Activated T-cell treated with anti-CD3 and anti-CD28 coated beads, Interleukin-2, amount 50 U/mL, for 72 hours (primary cell): ENCODE results near the gene SLC5A2. TPM values are rescaled to one million over a fixed set of nuclear protein-coding genes. Genes with fewer than 3 reads are reported as not detected.
"Not testable (repeated sequence)": the region's sequence is repeated elsewhere in the genome, so short reads cannot be mapped to it uniquely, and the experiment has no call there.

Experiments used
- ATAC-seq, 2 donors: fragments of 150-1000 bp; cut with Tn5 transposase; replicated peaks in 1 of 2; 2 replicates each; pipeline ENCODE4 v1.10.0; 2021; ENCODE audit warnings: moderate library complexity in 2 of 2, mild to moderate bottlenecking in 1 of 2
- DNase-seq, 2 donors: peaks; one replicate each; pipeline ENCODE4 v3.0.0; 2021 to 2022; ENCODE audit warnings: mixed read lengths in 1 of 2
- H3K27ac Mint-ChIP-seq: one replicate; pipeline ENCODE4 v1.8.0; 2022; ENCODE audit warnings: mild to moderate bottlenecking, moderate library complexity, mixed read lengths
- H3K27me3 Mint-ChIP-seq: one replicate; pipeline ENCODE4 v1.8.0; 2022; ENCODE audit warnings: low read depth, mixed read lengths
- H3K36me3 Mint-ChIP-seq, 2 donors: one replicate each; pipeline ENCODE4 v1.8.0; 2022; ENCODE audit warnings: mixed read lengths in 2 of 2, mild to moderate bottlenecking in 1 of 2; ENCODE audit not compliant: insufficient read depth in 2 of 2
- H3K4me1 Mint-ChIP-seq: one replicate; pipeline ENCODE4 v1.8.0; 2022; ENCODE audit warnings: low read depth, mixed read lengths
- H3K4me3 Mint-ChIP-seq, 2 donors: one replicate each; pipeline ENCODE4 v1.8.0; 2022; ENCODE audit warnings: mild to moderate bottlenecking in 2 of 2, mixed read lengths in 2 of 2, moderate library complexity in 2 of 2
- H3K9me3 Mint-ChIP-seq, 2 donors: one replicate each; pipeline ENCODE4 v1.8.0; 2022; ENCODE audit warnings: mixed read lengths in 2 of 2
- total RNA-seq, 2 donors: library from RNA; stranded (reverse); gene quantifications; one replicate each; pipeline ENCODE4 v1.2.3, GENCODE V29; 2022

The SLC5A2 gene
- total RNA-seq, 2 donors from 2014 or later, result not detected

GRCh38 chr16:31501966-31502348 lies 19.0 kb downstream of the SLC5A2 start:
- ATAC-seq (no peak), DNase-seq (no peak)
- peaks cover 2 to 3% of the 10 kb centered on the region in 2 donors for H3K36me3 Mint-ChIP-seq
- H3K27me3 Mint-ChIP-seq, result no peaks in the 10 kb centered on the region
- H3K27ac Mint-ChIP-seq, result no peak overlapping the region
- no peaks in the 10 kb centered on the region for H3K9me3 Mint-ChIP-seq
- no peak overlapping the region for H3K4me3 Mint-ChIP-seq
- H3K4me1 Mint-ChIP-seq, result peaks cover 21% of the 10 kb centered on the region

DNA sequence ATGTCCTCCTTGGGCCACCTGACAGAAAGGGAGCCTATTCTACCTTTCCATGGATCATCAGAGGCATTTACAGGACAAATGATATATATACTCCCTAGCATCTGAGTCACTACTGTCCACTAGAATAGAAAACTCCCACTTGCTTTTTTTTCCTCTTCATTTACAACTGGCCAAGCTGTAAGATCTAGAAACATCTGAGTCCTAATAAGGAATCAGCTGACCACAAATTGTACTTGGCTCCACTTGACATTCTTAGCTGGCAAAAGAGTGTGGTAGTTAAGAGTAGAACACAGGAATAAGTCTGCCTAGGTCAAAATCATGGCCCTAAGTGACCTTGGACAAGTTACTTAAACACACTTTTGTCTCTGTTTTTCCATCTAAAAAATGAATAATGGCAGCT lies 20.1 kb downstream of the SLC5A2 start:
- Mint-ChIP-seq H3K9me3 (no peaks in the 10 kb centered on the region), H3K27me3 (no peaks in the 10 kb centered on the region), H3K4me3 (no peak overlapping the region), H3K4me1 (peaks cover 28% of the 10 kb centered on the region), H3K36me3 (peaks cover 2 to 3% of the 10 kb centered on the region in 2 donors), H3K27ac (no peak overlapping the region)
- ATAC-seq (no peak), DNase-seq (no peak)

DNA sequence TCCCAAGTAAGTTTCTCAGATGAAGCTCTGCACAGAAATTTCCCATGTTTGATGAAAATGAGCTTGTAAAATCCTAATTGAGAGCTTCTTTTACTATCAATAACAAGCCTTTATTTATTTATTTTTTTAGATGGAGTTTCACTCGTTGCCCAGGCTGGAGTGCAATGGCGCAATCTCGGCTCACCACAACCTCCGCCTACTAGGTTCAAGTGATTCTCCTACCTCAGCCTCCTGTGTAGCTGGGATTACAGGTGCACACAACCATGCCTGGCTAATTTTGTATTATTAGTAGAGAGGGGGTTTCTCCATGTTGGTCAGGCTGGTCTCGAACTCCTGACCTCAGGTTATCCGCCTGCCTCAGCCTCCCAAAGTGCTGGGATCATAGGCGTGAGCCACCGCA lies 20.6 kb downstream of the SLC5A2 start:
- not testable (repeated sequence) for DNase-seq, H3K9me3 Mint-ChIP-seq, H3K27me3 Mint-ChIP-seq

DNA sequence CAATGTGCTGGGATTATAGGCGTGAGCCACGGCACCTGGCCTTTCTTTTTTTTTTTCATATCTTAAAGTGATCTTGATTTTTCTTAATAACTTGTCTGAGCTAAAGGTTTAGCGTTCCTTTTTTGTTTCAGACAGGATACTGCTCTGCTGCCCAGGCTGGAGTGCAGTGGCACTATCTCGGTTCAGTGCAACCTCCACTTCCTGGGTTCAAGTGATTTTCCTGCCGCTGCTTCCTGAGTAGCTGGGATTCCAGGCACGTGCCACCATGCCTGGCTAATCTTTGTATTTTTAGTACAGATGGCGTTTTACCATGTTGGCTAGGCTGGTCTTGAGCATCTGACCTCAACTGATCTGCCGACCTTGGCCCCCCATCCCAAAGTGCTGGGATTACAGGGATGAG lies 21.2 kb downstream of the SLC5A2 start:
- H3K4me1 Mint-ChIP-seq, result peaks cover 36% of the 10 kb centered on the region
- no peak for ATAC-seq
- no peak overlapping the region for H3K27ac Mint-ChIP-seq

More for the DNA sequence above, 20.6 kb downstream of the SLC5A2 start:
- H3K4me3 Mint-ChIP-seq, ATAC-seq, H3K27ac Mint-ChIP-seq, H3K36me3 Mint-ChIP-seq: not testable (repeated sequence)
- H3K4me1 Mint-ChIP-seq, result peaks cover 30% of the 10 kb centered on the region

GRCh38 chr16:31505483-31505882 lies 22.6 kb downstream of the SLC5A2 start:
- Mint-ChIP-seq H3K9me3 (peaks cover 0 to 2% of the 10 kb centered on the region in 2 donors), H3K36me3 (peaks cover 2 to 7% of the 10 kb centered on the region in 2 donors), H3K27ac (peak overlapping the region; percentile 79), H3K4me3 (peak overlapping the region in 1 of 2 donors; percentile 54), H3K4me1 (peaks cover 49% of the 10 kb centered on the region), H3K27me3 (no peaks in the 10 kb centered on the region)
- DNase-seq (peak; percentile 31 to 37), ATAC-seq (peak; percentile 67 to 76)

More for the DNA sequence above, 21.2 kb downstream of the SLC5A2 start:
- Mint-ChIP-seq H3K36me3 (peaks cover 2 to 7% of the 10 kb centered on the region in 2 donors), H3K4me3 (no peak overlapping the region), H3K9me3 (no peaks in the 10 kb centered on the region), H3K27me3 (no peaks in the 10 kb centered on the region)
- no peak for DNase-seq

GRCh38 chr16:31507617-31507928 lies 24.6 kb downstream of the SLC5A2 start:
- Mint-ChIP-seq H3K36me3 (peaks cover 2 to 7% of the 10 kb centered on the region in 2 donors), H3K27me3 (no peaks in the 10 kb centered on the region), H3K4me1 (peaks cover 52% of the 10 kb centered on the region), H3K9me3 (peaks cover 0 to 2% of the 10 kb centered on the region in 2 donors), H3K4me3 (peak overlapping the region; percentile 93 to 99), H3K27ac (peak overlapping the region; percentile 97)
- no peak for ATAC-seq
- DNase-seq, result no peak

GRCh38 chr16:31507929-31508705 lies 25.2 kb downstream of the SLC5A2 start, which contains the start of gene RUSF1:
RUSF1 (minus strand) TSS chr16:31508391; CDS start chr16:31508373, 18 bp downstream.
- H3K9me3 Mint-ChIP-seq, result peaks cover 0 to 2% of the 10 kb centered on the region in 2 donors

GRCh38 chr16:31508706-31509195 lies 25.8 kb downstream of the SLC5A2 start:
- Mint-ChIP-seq H3K4me1 (peaks cover 52% of the 10 kb centered on the region), H3K9me3 (peaks cover 0 to 2% of the 10 kb centered on the region in 2 donors), H3K4me3 (peak overlapping the region; percentile 93 to 99), H3K36me3 (peaks cover 2 to 7% of the 10 kb centered on the region in 2 donors), H3K27me3 (no peaks in the 10 kb centered on the region), H3K27ac (peak overlapping the region; percentile 87)
- ATAC-seq, result no peak
- no peak for DNase-seq

More at GRCh38 chr16:31507929-31508705, 25.2 kb downstream of the SLC5A2 start, which contains the start of gene RUSF1:
- Mint-ChIP-seq H3K27ac (peak within 1 kb of the TSS; percentile 97), H3K27me3 (no peaks in the 10 kb centered on the region), H3K36me3 (peaks cover 2 to 7% of the 10 kb centered on the region in 2 donors), H3K4me3 (peak within 1 kb of the TSS; percentile 93 to 99), H3K4me1 (peaks cover 52% of the 10 kb centered on the region)
- peak; percentile 87 to 91 for ATAC-seq
- peak; percentile 91 to 92 for DNase-seq

GRCh38 chr16:31513126-31513525 lies 30.2 kb downstream of the SLC5A2 start:
- ATAC-seq (no peak), DNase-seq (no peak)
- H3K9me3 Mint-ChIP-seq, result peaks cover 2% of the 10 kb centered on the region in 2 donors
- H3K4me1 Mint-ChIP-seq, result peaks cover 24% of the 10 kb centered on the region
- no peak overlapping the region for H3K4me3 Mint-ChIP-seq
- peaks cover 0 to 4% of the 10 kb centered on the region in 2 donors for H3K36me3 Mint-ChIP-seq
- H3K27me3 Mint-ChIP-seq, result no peaks in the 10 kb centered on the region
- no peak overlapping the region for H3K27ac Mint-ChIP-seq

GRCh38 chr16:31513884-31514283 lies 31.0 kb downstream of the SLC5A2 start:
- Mint-ChIP-seq H3K9me3 (peaks cover 2% of the 10 kb centered on the region in 2 donors), H3K36me3 (peaks cover 0 to 1% of the 10 kb centered on the region in 2 donors), H3K27ac (no peak overlapping the region), H3K4me1 (peaks cover 18% of the 10 kb centered on the region), H3K4me3 (no peak overlapping the region), H3K27me3 (no peaks in the 10 kb centered on the region)
- DNase-seq (no peak), ATAC-seq (no peak)

DNA sequence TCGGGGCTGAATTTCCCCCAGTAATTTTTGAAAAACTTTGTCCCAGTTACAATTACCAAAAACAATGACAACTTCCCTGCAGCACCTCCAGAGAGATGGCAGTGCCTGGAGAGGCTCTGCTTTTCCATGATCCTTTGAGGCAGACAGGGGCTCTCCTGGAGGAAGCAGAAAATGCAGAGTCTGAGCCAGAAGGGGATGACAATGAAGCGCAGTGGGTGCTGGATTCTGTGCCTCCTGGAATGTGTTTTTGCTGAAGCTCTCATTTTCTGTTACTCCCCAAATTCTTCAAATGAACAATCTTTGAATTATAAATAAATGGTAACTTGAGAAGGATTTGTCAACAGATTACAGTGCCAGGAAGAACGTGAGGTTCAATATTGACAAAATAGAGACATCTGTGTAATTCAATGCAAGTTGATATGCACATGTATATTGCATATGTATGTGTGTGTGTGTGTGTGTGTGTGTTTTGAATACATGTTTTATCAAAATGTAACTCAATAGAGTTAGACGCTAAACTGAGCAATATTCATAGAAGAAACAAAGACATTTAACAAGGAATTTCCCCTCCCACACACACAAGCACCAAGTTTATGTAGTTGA lies 35.0 kb downstream of the SLC5A2 start:
- no peak overlapping the region for H3K27ac Mint-ChIP-seq
- no peaks in the 10 kb centered on the region for H3K36me3 Mint-ChIP-seq
- DNase-seq (no peak), ATAC-seq (no peak)
- H3K9me3 Mint-ChIP-seq, result peaks cover 0 to 2% of the 10 kb centered on the region in 2 donors
- no peaks in the 10 kb centered on the region for H3K4me1 Mint-ChIP-seq
- no peak overlapping the region for H3K4me3 Mint-ChIP-seq
- no peaks in the 10 kb centered on the region for H3K27me3 Mint-ChIP-seq

DNA sequence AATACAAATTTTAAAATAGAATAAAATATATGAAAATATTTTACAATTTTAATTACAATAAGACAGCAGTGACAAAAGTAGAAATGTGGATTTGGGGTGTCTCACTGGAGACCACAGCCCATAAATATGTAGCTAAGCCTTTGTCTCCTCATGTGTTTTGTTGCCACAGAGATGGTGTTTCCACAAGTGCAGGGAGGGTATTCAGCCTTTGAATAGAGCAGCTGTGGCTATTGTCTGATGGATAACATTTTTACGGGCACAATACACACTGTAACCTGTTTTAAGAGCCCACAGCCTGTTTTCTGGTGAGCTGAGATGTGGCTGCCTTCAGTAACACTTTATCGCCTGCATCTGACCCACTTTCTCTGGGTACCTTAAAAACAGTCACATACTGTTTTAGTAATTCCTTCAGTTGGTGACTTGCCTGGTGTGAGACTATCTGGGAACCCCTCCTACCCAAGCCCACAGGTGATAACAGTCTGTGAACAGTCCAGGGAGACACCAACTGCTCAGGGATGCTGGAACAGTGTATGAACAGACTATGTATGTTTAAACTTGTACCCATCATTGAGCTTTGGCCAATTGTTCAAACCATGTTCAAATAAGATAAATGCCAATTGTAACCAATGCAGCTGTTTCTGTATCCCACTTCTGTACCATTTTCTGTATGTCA lies 37.0 kb downstream of the SLC5A2 start:
- DNase-seq, result no peak
- ATAC-seq, result no peak
- no peak overlapping the region for H3K27ac Mint-ChIP-seq
- no peak overlapping the region for H3K4me3 Mint-ChIP-seq
- no peaks in the 10 kb centered on the region for H3K4me1 Mint-ChIP-seq
- no peaks in the 10 kb centered on the region for H3K27me3 Mint-ChIP-seq
- peaks cover 0 to 2% of the 10 kb centered on the region in 2 donors for H3K9me3 Mint-ChIP-seq
- no peaks in the 10 kb centered on the region for H3K36me3 Mint-ChIP-seq

- Mint-ChIP-seq H3K27ac (no peak overlapping the region), H3K36me3 (no peaks in the 10 kb centered on the region), H3K4me1 (no peaks in the 10 kb centered on the region), H3K9me3 (peaks cover 0 to 2% of the 10 kb centered on the region in 2 donors), H3K27me3 (no peaks in the 10 kb centered on the region), H3K4me3 (no peak overlapping the region)
- ATAC-seq, result no peak
- no peak for DNase-seq
These were observed 38.4 kb downstream of the SLC5A2 start for GRCh38 chr16:31521368-31521767.
